Neural cell (in vitro differentiated cells): ENCODE data around the gene CATSPERD.

Experiments used
- SMC3 ChIP-seq: fragments of 450-650 bp; conservative IDR thresholded peaks from 2 replicates; pipeline ENCODE4 v1.6.1; 2014; ENCODE audit warnings: antibody characterized with exemption, mild to moderate bottlenecking, moderate library complexity; ENCODE audit not compliant: poor library complexity
- TAF1 ChIP-seq: IDR thresholded peaks from 2 replicates; pipeline ENCODE4 v1.6.1; 2012; ENCODE audit warnings: low read depth
- TF ChIP-seq, protein P1 (sequence below): fragments of 450-650 bp; IDR thresholded peaks from 2 replicates; pipeline ENCODE4 v1.5.1; 2014; ENCODE audit warnings: antibody characterized with exemption, mild to moderate bottlenecking, moderate library complexity; ENCODE audit not compliant: poor library complexity, severe bottlenecking

DNA sequence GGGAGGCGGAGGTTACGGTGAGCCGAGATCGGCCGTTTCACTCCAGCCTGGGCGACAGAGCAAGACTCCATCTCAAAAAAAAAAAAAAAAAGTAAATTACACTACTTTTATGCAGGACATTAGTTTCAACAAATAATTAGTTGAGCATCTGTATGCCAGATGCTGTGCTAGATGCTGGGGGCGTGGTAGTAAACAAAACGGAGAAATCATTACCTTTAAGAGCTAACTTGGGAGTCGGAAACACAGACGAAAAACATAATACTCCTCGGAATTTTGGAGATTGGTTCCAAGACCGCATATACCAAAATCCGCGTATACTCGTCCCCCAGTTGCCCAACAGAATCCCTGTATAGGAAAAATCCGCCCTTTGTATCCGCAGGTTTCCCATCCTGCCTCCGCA, 71.8 kb downstream of the CATSPERD start:
- TF ChIP-seq SMC3 (no peak), TAF1 (no peak)
- TF ChIP-seq, protein P1, sequence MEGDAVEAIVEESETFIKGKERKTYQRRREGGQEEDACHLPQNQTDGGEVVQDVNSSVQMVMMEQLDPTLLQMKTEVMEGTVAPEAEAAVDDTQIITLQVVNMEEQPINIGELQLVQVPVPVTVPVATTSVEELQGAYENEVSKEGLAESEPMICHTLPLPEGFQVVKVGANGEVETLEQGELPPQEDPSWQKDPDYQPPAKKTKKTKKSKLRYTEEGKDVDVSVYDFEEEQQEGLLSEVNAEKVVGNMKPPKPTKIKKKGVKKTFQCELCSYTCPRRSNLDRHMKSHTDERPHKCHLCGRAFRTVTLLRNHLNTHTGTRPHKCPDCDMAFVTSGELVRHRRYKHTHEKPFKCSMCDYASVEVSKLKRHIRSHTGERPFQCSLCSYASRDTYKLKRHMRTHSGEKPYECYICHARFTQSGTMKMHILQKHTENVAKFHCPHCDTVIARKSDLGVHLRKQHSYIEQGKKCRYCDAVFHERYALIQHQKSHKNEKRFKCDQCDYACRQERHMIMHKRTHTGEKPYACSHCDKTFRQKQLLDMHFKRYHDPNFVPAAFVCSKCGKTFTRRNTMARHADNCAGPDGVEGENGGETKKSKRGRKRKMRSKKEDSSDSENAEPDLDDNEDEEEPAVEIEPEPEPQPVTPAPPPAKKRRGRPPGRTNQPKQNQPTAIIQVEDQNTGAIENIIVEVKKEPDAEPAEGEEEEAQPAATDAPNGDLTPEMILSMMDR = no peak
